HCT116 (cell line): ENCODE measurements around the gene CCNB2. TPM values are rescaled to one million over a fixed set of nuclear protein-coding genes. Genes with fewer than 3 reads are reported as not detected.

ENCODE experiments used
- JUND ChIP-seq: IDR thresholded peaks from 2 replicates; pipeline ENCODE4 v1.6.1; 2012
- MAX ChIP-seq: IDR thresholded peaks from 2 replicates; pipeline ENCODE4 v1.6.1; 2012
- TCF7L2 ChIP-seq: IDR thresholded peaks from 2 replicates; pipeline ENCODE4 v1.7.0; 2011; ENCODE audit warnings: borderline replicate concordance, inconsistent platforms; ENCODE audit not compliant: insufficient read depth, insufficient read length; ENCODE audit errors: extremely low read depth
- ZNF274 ChIP-seq: fragments of 200-500 bp; sonication (Bioruptor generic); IDR thresholded peaks from 2 replicates; pipeline ENCODE4 v1.6.1; 2014; ENCODE audit warnings: mild to moderate bottlenecking, low read depth, low read length, inconsistent platforms
- total RNA-seq: library from RNA; stranded (reverse); gene quantifications from one replicate; pipeline ENCODE4 v1.2.1, GENCODE V29; 2021; ENCODE audit not compliant: unreplicated experiment
- TF ChIP-seq, protein P1 (sequence below): IDR thresholded peaks from 2 replicates; pipeline ENCODE4 v1.6.1; 2012; ENCODE audit warnings: low read depth
- TF ChIP-seq, protein P2 (sequence below), 3 experiments: fragments of 200-600 bp in 1 of 3; sonication (generic) in 1 of 3; IDR thresholded peaks in 2 of 3; conservative IDR thresholded peaks in 1 of 3; 2 replicates each; pipeline ENCODE4 v1.5.1; 2012 to 2017; ENCODE audit warnings: low read depth in 2 of 3, low read length in 2 of 3, antibody characterized with exemption in 1 of 3, borderline replicate concordance in 1 of 3, control low read depth in 1 of 3, mild to moderate bottlenecking in 1 of 3, mixed read lengths in 1 of 3, mixed run types in 1 of 3, moderate library complexity in 1 of 3; ENCODE audit not compliant: insufficient read depth in 1 of 3

The CCNB2 gene
- total RNA-seq, 1 experiment from 2014 or later, result 88.7 TPM

DNA sequence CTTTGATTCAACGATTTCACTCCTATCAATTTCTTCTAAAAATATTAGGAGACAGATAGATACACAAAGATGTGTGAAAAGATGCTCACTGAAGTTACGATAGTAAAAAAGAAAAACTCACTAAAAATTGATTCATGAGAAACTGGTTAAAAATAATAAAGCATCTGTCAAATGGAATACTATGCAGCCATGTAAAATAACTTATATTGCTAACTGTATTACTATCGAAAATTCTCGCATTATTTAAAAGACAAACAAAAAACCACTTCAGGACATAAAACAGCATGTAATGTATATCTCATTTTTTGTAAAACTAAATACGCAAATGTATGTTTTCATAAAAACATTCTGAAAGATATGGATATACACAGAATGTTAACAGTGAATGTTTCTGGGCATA, 68.2 kb downstream of the CCNB2 start (continued):
- no peak for TF ChIP-seq JUND
- no peak for TF ChIP-seq MAX
- TF ChIP-seq TCF7L2, result no peak
- TF ChIP-seq ZNF274, result no peak
- TF ChIP-seq, protein P1, sequence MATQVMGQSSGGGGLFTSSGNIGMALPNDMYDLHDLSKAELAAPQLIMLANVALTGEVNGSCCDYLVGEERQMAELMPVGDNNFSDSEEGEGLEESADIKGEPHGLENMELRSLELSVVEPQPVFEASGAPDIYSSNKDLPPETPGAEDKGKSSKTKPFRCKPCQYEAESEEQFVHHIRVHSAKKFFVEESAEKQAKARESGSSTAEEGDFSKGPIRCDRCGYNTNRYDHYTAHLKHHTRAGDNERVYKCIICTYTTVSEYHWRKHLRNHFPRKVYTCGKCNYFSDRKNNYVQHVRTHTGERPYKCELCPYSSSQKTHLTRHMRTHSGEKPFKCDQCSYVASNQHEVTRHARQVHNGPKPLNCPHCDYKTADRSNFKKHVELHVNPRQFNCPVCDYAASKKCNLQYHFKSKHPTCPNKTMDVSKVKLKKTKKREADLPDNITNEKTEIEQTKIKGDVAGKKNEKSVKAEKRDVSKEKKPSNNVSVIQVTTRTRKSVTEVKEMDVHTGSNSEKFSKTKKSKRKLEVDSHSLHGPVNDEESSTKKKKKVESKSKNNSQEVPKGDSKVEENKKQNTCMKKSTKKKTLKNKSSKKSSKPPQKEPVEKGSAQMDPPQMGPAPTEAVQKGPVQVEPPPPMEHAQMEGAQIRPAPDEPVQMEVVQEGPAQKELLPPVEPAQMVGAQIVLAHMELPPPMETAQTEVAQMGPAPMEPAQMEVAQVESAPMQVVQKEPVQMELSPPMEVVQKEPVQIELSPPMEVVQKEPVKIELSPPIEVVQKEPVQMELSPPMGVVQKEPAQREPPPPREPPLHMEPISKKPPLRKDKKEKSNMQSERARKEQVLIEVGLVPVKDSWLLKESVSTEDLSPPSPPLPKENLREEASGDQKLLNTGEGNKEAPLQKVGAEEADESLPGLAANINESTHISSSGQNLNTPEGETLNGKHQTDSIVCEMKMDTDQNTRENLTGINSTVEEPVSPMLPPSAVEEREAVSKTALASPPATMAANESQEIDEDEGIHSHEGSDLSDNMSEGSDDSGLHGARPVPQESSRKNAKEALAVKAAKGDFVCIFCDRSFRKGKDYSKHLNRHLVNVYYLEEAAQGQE, result no peak
- TF ChIP-seq, protein P2, sequence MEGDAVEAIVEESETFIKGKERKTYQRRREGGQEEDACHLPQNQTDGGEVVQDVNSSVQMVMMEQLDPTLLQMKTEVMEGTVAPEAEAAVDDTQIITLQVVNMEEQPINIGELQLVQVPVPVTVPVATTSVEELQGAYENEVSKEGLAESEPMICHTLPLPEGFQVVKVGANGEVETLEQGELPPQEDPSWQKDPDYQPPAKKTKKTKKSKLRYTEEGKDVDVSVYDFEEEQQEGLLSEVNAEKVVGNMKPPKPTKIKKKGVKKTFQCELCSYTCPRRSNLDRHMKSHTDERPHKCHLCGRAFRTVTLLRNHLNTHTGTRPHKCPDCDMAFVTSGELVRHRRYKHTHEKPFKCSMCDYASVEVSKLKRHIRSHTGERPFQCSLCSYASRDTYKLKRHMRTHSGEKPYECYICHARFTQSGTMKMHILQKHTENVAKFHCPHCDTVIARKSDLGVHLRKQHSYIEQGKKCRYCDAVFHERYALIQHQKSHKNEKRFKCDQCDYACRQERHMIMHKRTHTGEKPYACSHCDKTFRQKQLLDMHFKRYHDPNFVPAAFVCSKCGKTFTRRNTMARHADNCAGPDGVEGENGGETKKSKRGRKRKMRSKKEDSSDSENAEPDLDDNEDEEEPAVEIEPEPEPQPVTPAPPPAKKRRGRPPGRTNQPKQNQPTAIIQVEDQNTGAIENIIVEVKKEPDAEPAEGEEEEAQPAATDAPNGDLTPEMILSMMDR (IDR thresholded peaks at IDR 0.05 in 2 of 3, conservative IDR thresholded peaks at IDR 0.05 in 1 of 3; ENCODE audit: borderline replicate concordance in 1 of 3, insufficient read depth in 1 of 3, low read depth in 2 of 3, low read length in 2 of 3), result no peak
